ENCODE measurements around the gene MYO3B.
"Not testable (repeated sequence)": the region's sequence is repeated elsewhere in the genome, so short reads cannot be mapped to it uniquely, and the experiment has no call there.

The MYO3B gene

DNA sequence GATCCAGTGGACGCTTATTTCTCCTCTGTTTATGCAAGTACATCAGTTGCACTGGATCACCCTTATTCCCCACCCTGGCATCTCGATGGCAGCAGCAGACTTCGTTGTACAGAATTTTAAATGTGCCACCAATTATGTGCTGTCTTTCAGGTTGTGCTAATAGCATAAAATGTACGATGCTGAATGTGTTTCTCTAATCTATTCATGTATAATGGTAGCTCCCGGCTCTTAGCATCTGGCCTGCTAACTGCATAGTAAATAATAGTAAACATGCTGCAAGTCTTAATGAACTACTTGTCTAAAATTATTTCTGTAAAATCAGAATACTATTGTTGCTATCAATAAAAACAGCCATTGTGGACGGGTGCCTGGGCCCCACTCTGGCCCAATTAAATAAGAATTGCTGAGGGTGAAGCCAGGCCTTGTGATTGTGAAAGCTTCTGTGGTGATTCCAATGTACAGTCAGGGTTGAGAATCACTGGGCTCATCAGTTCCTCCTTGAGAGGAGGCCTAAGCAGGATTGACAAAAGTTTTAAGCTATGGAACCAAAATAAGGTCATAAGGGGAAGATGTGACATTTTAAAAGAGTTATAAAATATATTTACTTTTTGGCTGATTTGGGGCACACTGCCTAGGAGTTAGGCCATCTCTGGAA lies 14.4 kb upstream of the MYO3B start:
- no peak for DNase-seq

DNA sequence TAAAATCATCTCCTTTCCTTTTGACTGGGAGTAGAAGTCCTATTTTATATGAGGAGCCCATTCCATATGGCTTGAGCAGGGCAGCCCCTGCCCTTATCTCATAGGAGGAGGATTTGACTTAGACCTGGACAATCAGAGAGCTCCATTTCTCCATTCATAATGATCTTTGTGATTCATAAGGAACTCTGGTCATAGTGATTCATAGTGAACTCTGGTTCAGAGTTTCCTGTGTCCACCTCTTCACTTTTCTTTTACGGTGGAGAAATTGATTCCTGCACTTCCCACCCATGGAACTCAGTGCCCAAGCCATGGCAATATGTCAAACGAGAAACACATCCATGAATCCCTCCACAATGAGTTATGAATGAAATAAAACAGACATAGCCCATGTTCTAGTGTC lies 12.8 kb upstream of the MYO3B start:
- DNase-seq, result no peak

DNA sequence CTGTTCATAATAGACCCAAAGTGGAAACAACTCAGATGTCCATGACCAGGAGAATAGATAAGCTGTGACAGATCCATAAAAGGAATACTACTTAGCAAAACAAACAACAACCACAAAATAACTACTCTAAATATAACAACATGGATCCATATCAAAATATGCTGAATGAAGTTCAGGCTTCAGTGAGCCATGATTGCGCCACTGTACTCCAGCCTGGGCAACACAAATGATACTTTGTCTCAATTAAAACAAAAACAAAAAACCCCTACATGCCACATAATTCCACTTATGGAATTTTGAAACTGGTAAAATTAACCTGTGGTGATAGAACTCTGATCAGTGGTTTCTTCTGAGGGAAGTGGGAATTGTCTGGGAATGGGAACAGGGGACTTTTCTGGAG lies 11.2 kb upstream of the MYO3B start:
- no peak for DNase-seq

DNA sequence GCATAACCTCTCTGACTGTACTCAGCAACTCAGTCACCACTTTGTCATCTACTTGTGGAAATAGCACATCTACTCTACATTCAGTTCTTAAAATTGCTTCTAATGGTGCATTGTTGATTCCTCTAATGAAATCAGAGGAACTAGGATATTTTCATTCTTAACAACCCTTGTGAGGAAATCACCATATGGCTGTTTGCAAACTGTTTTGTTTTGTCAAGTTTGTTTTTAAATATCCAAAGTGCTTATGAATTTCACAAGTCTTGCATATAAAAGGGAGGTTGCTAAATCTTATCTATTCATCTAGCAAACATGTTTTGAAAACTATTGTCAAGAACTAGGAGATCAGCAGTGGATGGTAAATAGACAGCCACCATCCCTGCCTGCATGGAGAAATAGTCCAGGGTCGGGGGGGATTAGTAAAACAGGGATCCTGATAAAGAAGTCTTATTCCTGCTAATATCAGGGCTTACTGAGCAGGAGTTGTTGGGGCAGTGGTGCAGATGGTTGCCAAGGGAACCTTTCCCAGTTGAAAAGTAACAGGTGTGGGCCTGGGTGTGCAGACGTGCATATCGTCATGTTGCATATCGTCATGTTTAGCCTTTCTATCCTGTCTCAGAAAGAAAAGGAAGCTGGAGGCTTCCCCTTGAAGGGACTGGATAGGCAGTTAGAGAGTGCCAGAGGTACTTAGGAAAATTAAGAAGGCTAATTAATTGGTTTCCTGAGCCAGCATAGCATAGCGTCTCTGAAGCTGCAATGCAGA lies 7.5 kb upstream of the MYO3B start:
- DNase-seq, result no peak

DNA sequence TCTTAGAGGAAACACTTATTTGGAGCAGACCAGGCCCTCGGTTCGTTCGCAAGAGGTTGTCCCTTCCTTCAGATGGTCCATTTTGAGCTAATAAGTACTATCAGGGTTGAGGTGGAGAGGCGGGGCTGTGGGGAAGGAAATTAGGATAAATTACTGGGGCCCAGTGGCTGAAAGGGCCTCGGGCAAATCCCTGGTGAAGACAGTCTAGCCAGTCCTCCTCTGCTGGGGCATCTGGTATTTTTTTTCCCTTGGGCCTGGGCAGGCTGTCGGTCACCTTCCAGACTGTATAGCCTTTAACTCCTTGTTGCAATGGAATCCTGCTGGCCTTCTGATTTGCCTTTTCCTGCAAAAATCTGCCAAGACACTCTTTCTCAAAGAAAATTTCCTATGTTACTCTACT lies 1.7 kb upstream of the MYO3B start:
- no peak for DNase-seq

DNA sequence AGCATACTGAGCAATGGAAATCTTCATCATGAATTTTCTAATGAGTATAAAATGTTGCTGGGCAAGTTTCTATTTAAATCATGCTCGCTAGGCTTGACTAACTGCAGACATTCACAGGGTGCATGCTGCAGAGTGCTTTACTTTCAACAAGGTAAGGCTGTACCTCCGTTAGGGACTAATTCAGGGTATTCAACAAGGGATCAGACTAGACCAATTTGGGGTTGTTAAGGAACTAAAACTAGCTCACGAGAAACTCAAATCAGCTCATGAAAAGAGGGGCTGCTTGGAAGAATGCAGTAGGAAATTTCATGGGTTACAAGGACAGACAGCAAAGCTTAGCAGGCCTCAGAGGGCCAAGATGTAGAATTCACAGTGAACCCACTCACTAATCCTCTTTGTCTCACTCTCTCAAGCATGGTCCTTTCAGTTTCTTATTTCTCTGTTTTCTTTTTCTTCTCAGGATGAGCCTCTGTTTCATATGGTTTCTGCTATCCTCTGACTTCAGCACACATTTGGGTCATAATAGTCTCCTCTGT lies 2.2 kb downstream of the MYO3B start:
- DNase-seq, result no peak

DNA sequence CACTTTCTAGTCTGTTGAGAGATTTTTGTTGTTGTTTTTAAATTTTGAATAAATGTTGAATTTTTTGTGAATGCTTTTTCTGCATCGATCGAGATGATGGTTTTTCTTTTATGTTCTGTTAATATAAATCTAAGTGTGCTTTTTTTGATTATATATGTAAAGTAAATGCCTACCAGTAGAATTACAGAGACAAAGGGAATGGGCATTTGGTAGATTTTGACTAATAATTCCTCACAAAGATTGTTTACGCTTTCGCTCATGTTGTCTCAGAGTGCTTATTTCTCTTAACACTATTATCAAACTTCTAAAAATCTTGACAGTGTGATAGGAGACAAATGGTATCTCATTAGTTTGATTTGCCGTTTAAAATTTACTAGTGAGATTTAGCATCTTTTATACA lies 3.7 kb downstream of the MYO3B start:
- DNase-seq, result no peak

GRCh38 chr2:170185319-170185718 lies 7.4 kb downstream of the MYO3B start:
- no peak for DNase-seq

DNA sequence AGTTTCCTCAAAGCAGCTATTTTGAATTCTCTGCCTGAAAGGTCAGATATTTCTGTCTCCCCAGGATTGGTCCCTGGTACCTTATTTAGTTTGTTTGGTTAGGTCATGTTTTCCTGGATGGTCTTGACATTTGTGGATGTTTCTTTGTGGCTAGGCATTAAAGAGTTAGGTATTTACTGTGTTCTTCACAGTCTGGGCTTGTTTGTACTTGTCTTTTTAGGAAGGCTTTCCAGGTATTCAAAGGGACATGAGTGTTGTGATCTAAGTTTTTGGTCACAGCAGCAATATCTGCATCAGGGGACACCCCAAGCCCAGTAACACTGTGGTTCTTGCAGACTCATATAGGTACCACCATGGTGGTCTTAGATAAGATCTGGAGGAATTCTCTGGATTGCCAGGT lies 11.8 kb downstream of the MYO3B start:
- DNase-seq, result no peak

DNA sequence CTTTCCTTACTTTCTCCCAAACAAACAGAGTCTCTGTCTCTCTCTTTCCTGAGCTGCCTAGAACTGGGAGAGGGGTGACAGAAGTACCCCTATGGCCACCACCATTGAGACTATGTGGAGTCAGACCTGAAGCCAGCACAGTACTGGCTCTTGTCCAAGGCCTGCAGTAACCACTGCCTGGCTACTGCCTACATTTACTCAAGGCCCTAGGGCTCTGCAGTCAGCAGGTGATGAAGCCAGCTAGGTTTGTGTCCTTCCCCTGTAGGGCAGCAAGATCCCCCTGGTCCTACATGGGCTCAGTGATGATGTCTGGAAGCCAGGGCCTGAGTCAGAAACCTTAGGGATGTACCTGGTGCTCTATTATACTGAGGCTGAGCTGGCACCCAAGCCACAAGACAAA lies 12.2 kb downstream of the MYO3B start:
- DNase-seq, result no peak

DNA sequence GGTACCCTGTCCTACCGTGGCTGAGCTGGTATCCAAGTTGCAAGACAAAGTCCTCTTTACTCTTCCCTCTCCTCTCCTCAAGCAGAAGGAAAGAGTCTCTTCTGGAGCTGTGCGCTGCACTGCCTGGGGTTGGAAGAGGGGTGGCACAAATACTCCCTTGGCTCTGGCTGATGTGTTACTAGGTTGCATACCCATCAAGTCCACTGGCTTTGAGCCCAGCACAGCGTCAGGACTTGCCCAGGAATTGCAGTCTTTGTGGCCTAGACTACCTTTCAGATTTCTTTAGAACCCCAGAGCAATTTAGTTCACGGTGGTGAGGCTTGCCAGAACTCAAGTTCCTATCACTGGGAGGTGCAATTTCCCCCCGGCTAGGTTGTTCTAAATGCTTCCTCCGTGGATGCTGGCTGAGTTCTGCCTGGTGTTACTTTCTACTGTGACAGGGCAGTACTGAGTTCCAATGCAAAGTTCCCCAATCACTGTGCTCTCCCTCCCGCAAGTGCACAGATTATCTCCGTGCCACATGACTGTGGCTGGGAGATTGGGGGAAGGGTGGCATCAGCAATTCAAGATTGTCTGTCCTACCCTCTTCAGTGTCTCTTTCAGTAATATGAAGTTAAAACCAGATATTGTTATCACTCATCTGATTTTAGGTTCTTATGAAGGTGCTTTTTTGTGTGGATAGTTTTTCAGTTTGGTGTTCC lies 13.4 kb downstream of the MYO3B start:
- no peak for DNase-seq

DNA sequence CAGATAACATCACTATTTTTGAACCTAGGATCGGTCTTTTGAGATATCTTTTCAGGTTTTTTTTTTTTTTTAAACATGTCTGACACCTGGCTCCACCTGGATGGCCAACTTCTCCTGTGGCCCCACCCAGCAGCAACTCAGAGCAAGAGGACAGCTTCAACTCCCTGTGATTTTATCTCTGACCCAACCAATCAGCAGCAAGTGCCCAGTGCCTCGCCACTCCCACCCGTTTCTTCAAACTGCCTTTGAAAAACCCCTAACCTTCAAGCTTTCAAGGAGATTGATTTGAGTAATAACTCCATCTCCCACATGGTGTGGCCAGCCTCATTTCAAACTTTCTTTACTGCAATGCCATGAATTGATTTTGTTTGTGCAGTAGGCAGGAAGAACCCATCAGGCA lies 19.0 kb downstream of the MYO3B start:
- no peak for DNase-seq

DNA sequence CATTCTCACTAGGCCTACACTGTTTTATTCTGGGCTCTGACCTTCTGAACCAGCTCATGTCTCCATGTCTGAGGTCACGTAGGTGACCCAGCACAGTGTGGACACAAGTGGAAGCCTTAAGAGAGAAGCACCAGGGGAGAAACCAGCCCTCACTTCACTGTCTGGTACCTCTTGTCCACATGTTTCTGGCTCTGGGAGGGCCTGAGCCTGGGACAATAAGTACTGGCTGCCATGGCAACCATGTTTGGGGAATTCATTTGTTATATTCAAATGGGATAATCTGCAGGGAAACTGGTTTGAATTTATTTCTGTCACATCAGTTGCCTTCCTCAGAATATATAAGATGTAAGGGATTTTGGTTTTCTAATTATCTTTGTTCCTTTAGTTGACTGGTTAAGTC lies 23.3 kb downstream of the MYO3B start:
- DNase-seq, result no peak

- no peak for DNase-seq
Measured at GRCh38 chr2:170201734-170202393, 23.9 kb downstream of the MYO3B start.

DNA sequence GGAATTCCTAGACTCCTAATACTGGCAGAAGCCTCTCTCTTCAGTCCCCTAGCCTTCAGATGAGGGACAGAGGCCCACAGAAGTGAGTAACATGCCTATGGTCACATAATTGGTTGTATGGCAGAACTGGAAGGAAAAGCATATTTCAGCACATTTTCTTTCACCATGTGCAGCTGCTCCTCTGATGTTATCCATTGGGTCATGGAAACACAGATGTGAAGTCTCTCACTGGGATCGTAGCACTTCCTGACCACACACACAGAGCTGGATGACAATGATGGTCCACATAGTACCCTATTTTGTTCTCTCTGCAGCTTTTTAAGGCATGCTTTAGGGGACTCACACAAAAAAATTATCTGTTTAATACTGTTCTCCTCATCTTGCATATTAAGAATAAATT lies 24.5 kb downstream of the MYO3B start:
- no peak for DNase-seq

- no peak for DNase-seq
Measured at GRCh38 chr2:170204298-170204951, 26.5 kb downstream of the MYO3B start.

- no peak for DNase-seq
Measured at GRCh38 chr2:170206246-170206645, 28.3 kb downstream of the MYO3B start.

DNA sequence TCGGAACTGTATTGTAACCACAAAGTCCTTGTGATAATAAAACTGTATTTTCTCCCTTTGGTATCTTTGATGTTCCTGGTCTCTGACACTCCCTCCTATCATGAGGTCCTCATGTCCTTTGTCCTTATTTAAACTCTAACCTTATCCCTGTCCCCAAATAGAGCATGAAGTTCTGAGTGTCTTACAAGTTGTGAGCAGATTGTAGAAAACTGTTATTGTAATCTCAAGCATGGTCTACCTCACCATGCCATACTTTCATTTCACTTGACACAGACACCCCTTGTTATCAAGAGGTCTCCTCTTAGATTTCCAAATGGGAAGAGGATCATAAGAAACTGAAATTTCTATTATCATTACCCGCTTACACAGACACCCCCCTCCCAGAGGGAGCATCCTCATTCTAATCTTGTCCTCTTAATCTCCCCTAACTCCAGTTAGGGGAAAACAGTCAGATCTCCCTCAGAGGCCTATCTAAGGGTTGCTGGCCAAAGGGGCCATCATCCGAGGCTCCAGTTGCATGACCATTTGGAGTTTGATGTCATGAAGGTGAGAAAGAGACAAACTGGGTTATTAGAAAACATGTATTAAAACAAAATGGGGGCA lies 29.0 kb downstream of the MYO3B start:
- no peak for DNase-seq

GRCh38 chr2:170207901-170208300 lies 30.0 kb downstream of the MYO3B start:
- DNase-seq, result no peak

DNA sequence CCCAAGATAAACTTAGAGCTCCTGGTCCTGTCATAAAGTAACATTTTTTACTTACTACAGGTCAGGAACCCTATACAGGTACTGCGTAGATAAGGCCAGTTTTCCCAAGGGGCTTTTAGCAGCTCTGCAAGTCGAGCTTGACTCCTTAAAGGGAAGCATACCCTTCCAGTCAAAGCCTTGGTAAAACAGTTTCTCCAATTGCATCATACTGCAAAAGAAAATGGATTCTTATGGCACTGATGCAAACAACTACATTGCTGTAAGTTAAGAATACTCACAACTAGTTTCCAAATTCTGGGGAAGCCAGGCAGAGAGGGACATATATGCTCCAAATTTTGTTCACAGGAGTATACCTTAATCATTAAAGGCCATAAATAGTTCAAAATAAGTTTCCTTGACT lies 31.0 kb downstream of the MYO3B start:
- DNase-seq, result no peak

DNA sequence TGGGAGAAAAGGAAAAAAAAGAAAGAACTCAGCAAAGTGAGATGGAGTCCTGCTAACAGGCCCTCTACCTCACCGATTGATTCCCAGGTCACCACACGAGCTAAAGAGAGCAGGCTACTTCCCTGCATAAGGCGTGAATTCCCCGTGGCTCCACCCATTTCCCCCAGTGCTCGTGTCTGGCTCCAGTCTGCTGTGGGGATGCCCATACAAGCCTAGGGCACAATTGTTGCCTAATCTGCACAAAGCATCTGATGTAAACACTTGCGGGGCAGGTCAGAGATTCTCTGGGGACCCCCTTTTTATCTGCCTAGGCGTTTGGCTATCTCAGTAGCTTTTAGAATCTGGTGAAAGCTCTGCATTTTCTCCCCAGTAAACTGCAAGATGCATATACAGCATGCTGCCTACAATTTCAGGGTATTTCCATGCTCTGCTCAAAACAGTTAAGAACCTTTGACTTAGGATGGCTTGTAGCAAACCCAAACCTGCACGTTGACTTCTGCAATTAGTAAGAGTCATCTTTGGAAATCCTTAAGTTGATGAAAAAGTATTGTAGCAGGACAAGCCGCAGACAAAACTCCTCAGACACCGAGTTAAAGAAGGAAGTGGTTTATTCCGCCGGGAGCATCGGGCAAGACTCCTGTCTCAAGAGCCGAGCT lies 34.8 kb downstream of the MYO3B start:
- no peak for DNase-seq

DNA sequence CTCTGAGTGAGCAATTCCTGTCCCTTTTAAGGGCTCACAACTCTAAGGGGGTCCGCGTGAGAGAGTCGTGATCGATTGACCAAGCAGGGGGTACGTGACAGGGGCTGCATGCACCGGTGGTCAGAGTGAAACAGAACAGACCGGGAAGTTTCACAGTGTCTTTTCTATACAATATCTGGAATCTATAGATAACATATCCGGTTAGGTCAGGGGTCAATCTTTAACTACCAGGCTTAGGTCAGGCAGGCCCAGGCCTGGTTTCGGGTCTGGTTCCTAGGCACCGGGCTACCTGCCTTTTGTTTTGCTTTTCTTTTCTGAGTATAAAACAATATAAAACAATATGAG lies 35.3 kb downstream of the MYO3B start:
- DNase-seq, result not testable (repeated sequence)

Data from CD4-positive, alpha-beta T cell treated with Interferon alpha-2 for 1 hour (primary cell).